AG04450 (cell line): ENCODE data around the gene B4GALNT4. TPM values are rescaled to one million over a fixed set of nuclear protein-coding genes. Genes with fewer than 3 reads are reported as not detected.

Experiments used
- CTCF ChIA-PET: fragments of 300-600, 350-600 bp; formaldehyde crosslinking; extraction: SDS; loops from one replicate; lab custom pipeline; 2022; ENCODE audit warnings: antibody characterized with exemption, inconsistent platforms; lab: Charles Lee
- POLR2A ChIA-PET: fragments of 350-600 bp; formaldehyde crosslinking; extraction: SDS; loops from one replicate; lab custom pipeline; 2021; ENCODE audit warnings: antibody characterized with exemption, inconsistent platforms; lab: Yijun Ruan, JAX
- DNase-seq: peaks from one replicate; pipeline ENCODE4 v3.0.0-alpha.2; 2011; ENCODE audit warnings: low read depth, low spot score
- H3K27ac ChIP-seq: one replicate; pipeline ENCODE4 v1.5.1; 2012; ENCODE audit warnings: low read depth, low read length, control low read depth
- H3K27me3 ChIP-seq: one replicate; pipeline ENCODE4 v1.6.0; 2012; ENCODE audit warnings: low read length; ENCODE audit not compliant: control insufficient read depth, insufficient read depth
- H3K4me3 ChIP-seq: 2 replicates; pipeline ENCODE4 v1.5.1; 2011; ENCODE audit warnings: mild to moderate bottlenecking, low read depth, low read length, control low read depth
- H3K9me3 ChIP-seq: 2 replicates; pipeline ENCODE4 v1.5.1; 2012; ENCODE audit warnings: low read length; ENCODE audit not compliant: control insufficient read depth, insufficient read depth
- CTCF ChIP-seq: IDR thresholded peaks from 2 replicates; pipeline ENCODE4 v1.5.1; 2011; ENCODE audit warnings: low read depth, low read length, control low read depth, inconsistent platforms
- polyA plus RNA-seq: library from polyadenylated mRNA; depleted of rRNA; stranded (reverse); fragments of >200 nt; gene quantifications from 2 replicates; pipeline ENCODE4 v1.2.3, GENCODE V29; 2011; rRNA removed

The B4GALNT4 gene
- polyA plus RNA-seq, 1 experiment, result 7.8 TPM

- peaks cover 9% of the 10 kb centered on the region for H3K9me3 ChIP-seq
- H3K27me3 ChIP-seq, result peaks cover 22% of the 10 kb centered on the region
- CTCF ChIA-PET, result interaction anchor here (0.6 to 1.3 kb wide), 2 partner anchors 24 to 35 kb away, joined by 4 to 11 read pairs; no protein-coding TSS in a partner anchor
- POLR2A ChIA-PET, result no interaction called here
- no peak for TF ChIP-seq CTCF
- H3K4me3 ChIP-seq, result no peak overlapping the region
- DNase-seq, result no peak
- no peak overlapping the region for H3K27ac ChIP-seq
These were observed 56.0 kb downstream of the B4GALNT4 start for GRCh38 chr11:425301-425700.

GRCh38 chr11:426851-427250 lies 57.6 kb downstream of the B4GALNT4 start:
- DNase-seq, result no peak
- Histone ChIP-seq H3K4me3 (no peak overlapping the region), H3K9me3 (peaks cover 14% of the 10 kb centered on the region), H3K27me3 (peaks cover 19% of the 10 kb centered on the region), H3K27ac (no peak overlapping the region)
- ChIA-PET POLR2A (interaction anchor here (1.3 kb wide), 1 partner anchor 22 kb away, joined by 3 read pairs; no protein-coding TSS in a partner anchor), CTCF (no interaction called here)
- TF ChIP-seq CTCF, result no peak

GRCh38 chr11:428295-428694 lies 59.0 kb downstream of the B4GALNT4 start:
- TF ChIP-seq CTCF, result no peak
- no peak for DNase-seq
- ChIA-PET CTCF (no interaction called here), POLR2A (interaction anchor here (0.7 kb wide), 1 partner anchor 21 kb away, joined by 4 read pairs; the partner anchor contains the start of gene PTDSS2)
- Histone ChIP-seq H3K9me3 (peaks cover 17% of the 10 kb centered on the region), H3K27ac (no peak overlapping the region), H3K27me3 (peaks cover 19% of the 10 kb centered on the region), H3K4me3 (no peak overlapping the region)

- peaks cover 17% of the 10 kb centered on the region for H3K9me3 ChIP-seq
- ChIA-PET POLR2A (no interaction called here), CTCF (no interaction called here)
- no peak for TF ChIP-seq CTCF
- DNase-seq, result no peak
- H3K4me3 ChIP-seq, result no peak overlapping the region
- peaks cover 12% of the 10 kb centered on the region for H3K27me3 ChIP-seq
- no peak overlapping the region for H3K27ac ChIP-seq
These were observed 60.1 kb downstream of the B4GALNT4 start for GRCh38 chr11:429391-429790.

- no peak overlapping the region for H3K4me3 ChIP-seq
- ChIA-PET POLR2A (no interaction called here), CTCF (no interaction called here)
- TF ChIP-seq CTCF, result no peak
- no peak for DNase-seq
- H3K9me3 ChIP-seq, result peaks cover 13% of the 10 kb centered on the region
- H3K27ac ChIP-seq, result no peak overlapping the region
- peaks cover 12% of the 10 kb centered on the region for H3K27me3 ChIP-seq
These were observed 60.7 kb downstream of the B4GALNT4 start for GRCh38 chr11:429931-430456.

Other genes with a start within 250 kb of the B4GALNT4 start
- not detected in 2 replicates for gene SCGB1C1, start 176.4 kb upstream of the B4GALNT4 start, polyA plus RNA-seq
- 75.0 and 86.4 TPM in 2 replicates for gene BET1L, start 162.1 kb upstream of the B4GALNT4 start, polyA plus RNA-seq
- 118 and 153 TPM in 2 replicates for gene RIC8A, start 161.8 kb upstream of the B4GALNT4 start, polyA plus RNA-seq
- gene SIRT3, start 133.2 kb upstream of the B4GALNT4 start, polyA plus RNA-seq, result 14.7 and 15.8 TPM in 2 replicates
- gene PSMD13, start 132.5 kb upstream of the B4GALNT4 start, polyA plus RNA-seq, result 138 and 148 TPM in 2 replicates
- not detected in 2 replicates for gene NLRP6, start 91.1 kb upstream of the B4GALNT4 start, polyA plus RNA-seq
- gene PGGHG, start 80.4 kb upstream of the B4GALNT4 start, polyA plus RNA-seq, result 4.0 and 5.2 TPM in 2 replicates
- gene IFITM5, start 70.0 kb upstream of the B4GALNT4 start, polyA plus RNA-seq, result not detected in 2 replicates
- 219 and 367 TPM in 2 replicates for gene IFITM2, start 61.7 kb upstream of the B4GALNT4 start, polyA plus RNA-seq
- gene IFITM1, start 55.5 kb upstream of the B4GALNT4 start, polyA plus RNA-seq, result 62.1 and 81.6 TPM in 2 replicates
- 426 and 760 TPM in 2 replicates for gene IFITM3, start 48.6 kb upstream of the B4GALNT4 start, polyA plus RNA-seq
- 0.55 and 1.1 TPM in 2 replicates for gene PKP3, start 24.7 kb downstream of the B4GALNT4 start, polyA plus RNA-seq
- gene SIGIRR, start 45.5 kb downstream of the B4GALNT4 start, polyA plus RNA-seq, result 17.8 and 20.9 TPM in 2 replicates
- gene ANO9, start 72.5 kb downstream of the B4GALNT4 start, polyA plus RNA-seq, result 0.10 TPM in 1 of 2 replicates, not detected in the other
- gene PTDSS2, start 80.8 kb downstream of the B4GALNT4 start, polyA plus RNA-seq, result 15.8 and 19.7 TPM in 2 replicates
- 98.6 and 168 TPM in 2 replicates for gene RNH1, start 137.7 kb downstream of the B4GALNT4 start, polyA plus RNA-seq
- gene HRAS, start 166.1 kb downstream of the B4GALNT4 start, polyA plus RNA-seq, result 44.7 and 58.7 TPM in 2 replicates
- gene LRRC56, start 168.0 kb downstream of the B4GALNT4 start, polyA plus RNA-seq, result 0.86 and 1.5 TPM in 2 replicates
- 0.32 and 0.67 TPM in 2 replicates for gene LMNTD2, start 191.2 kb downstream of the B4GALNT4 start, polyA plus RNA-seq
- gene RASSF7, start 191.5 kb downstream of the B4GALNT4 start, polyA plus RNA-seq, result 2.5 and 4.3 TPM in 2 replicates
- 7.3 and 8.4 TPM in 2 replicates for gene PHRF1, start 207.0 kb downstream of the B4GALNT4 start, polyA plus RNA-seq
- gene IRF7, start 246.5 kb downstream of the B4GALNT4 start, polyA plus RNA-seq, result 2.4 and 3.6 TPM in 2 replicates